Astrocyte (in vitro differentiated cells and primary cell): ENCODE results near the gene SLC25A25.

ENCODE experiments used
- CTCF ChIP-seq: IDR thresholded peaks from 2 replicates; pipeline ENCODE4 v1.5.1; 2011; ENCODE audit warnings: low read depth, mild to moderate bottlenecking, inconsistent platforms, low read length, moderate library complexity; ENCODE audit not compliant: insufficient read depth
- EZH2 ChIP-seq: IDR thresholded peaks from 2 replicates; pipeline ENCODE4 v1.6.1; 2012; ENCODE audit warnings: mild to moderate bottlenecking, low read length, inconsistent platforms; ENCODE audit not compliant: insufficient read depth

- TF ChIP-seq CTCF (no peak), EZH2 (no peak)
These were observed 39.6 kb downstream of the SLC25A25 start for GRCh38 chr9:128107468-128108268.
